C4-2B (cell line): ENCODE data around the gene UBE2Z.

ENCODE experiments used
- H3K27ac ChIP-seq: fragments of 450-650 bp; 2 replicates; pipeline ENCODE4 v1.5.1; 2017
- CTCF ChIP-seq: fragments of 450-650 bp; conservative IDR thresholded peaks from 2 replicates; pipeline ENCODE4 v1.5.1; 2017; ENCODE audit warnings: mild to moderate bottlenecking
- ZFX ChIP-seq: fragments of 450-650 bp; IDR thresholded peaks from 2 replicates; pipeline ENCODE4 v1.6.1; 2017

Gene UBE2Z

GRCh38 chr17:48873209-48873608 lies 35.0 kb upstream of the UBE2Z start:
- no peak overlapping the region for H3K27ac ChIP-seq
- TF ChIP-seq CTCF (no peak), ZFX (no peak)

- no peak overlapping the region for H3K27ac ChIP-seq
- TF ChIP-seq ZFX, result no peak
These were observed 34.3 kb upstream of the UBE2Z start for GRCh38 chr17:48873696-48874443.

DNA sequence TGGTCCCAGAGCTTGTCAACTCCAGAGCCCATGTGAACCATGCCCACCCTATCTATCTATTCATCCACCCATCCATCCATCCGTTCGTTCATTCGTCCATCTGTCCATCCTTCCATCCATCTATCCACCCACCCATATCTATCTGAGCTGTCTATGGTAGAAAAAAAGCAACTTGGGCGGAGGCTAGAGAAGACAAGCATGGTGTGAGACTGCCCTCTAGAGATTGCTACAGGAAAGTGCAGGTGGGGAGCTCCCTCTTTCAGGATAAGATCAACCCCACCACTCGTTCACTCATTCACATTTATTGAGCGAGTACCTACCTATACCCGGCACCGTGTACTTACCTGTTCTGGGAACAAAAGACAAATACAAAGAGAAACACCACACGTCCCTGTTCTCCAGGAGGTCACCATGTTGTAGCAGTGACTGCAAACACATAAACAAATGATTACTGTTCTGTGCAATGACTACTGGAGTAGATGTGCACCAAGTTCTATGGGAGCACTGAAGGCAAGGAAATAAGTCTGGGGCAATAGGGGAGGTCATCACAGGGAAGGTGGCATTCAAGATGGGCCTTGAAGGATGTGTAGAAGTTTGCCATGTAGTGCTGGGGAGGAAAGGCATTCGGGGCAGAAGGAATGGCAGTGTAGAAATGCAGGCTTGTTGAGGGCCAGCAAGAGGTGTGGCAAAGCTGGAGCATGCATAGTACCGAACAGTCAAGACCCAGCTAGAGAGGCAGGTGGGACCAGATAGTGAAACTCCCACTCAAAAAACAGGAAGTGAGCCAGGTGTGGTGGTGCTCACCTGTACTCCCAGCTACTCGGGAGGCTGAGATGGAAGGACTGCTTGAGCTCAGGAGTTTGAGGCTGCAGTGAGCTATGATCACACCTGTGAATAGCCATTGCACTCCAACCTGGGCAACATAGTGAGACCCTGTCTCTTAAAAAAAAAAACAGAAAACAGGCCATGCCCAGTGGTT lies 29.0 kb upstream of the UBE2Z start:
- peak; percentile 96 for TF ChIP-seq CTCF
- TF ChIP-seq ZFX, result no peak
- H3K27ac ChIP-seq, result no peak overlapping the region

DNA sequence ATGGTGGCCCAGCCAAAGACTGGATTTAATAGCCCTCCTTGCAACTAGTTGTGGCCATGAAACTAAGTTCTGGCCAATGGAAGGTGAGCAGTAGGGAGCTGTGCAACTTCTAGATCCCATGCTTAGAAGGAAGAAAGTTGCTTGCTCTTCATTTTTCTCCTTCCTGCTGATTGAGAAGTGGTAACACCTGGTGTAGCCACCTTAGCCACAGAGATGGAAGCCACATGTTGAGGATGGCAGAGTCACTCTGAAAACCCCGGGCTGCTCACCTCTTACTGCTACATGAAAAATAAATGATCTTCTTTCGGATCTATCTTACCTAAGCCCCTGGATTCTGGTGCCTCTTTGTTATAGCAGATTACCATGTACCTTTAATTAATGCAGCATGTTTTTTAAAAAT lies 25.9 kb upstream of the UBE2Z start:
- TF ChIP-seq ZFX (no peak), CTCF (no peak)
- no peak overlapping the region for H3K27ac ChIP-seq

- no peak overlapping the region for H3K27ac ChIP-seq
- TF ChIP-seq CTCF, result no peak
- no peak for TF ChIP-seq ZFX
These were observed 25.0 kb upstream of the UBE2Z start for GRCh38 chr17:48883171-48883570.

GRCh38 chr17:48890086-48890485 lies 18.1 kb upstream of the UBE2Z start:
- TF ChIP-seq CTCF (no peak), ZFX (no peak)
- no peak overlapping the region for H3K27ac ChIP-seq

- H3K27ac ChIP-seq, result peak overlapping the region; percentile 96
- TF ChIP-seq ZFX, result peak; percentile 10; the same call in 1 of the 2 replicates
- no peak for TF ChIP-seq CTCF
These were observed 15.1 kb upstream of the UBE2Z start for GRCh38 chr17:48892940-48893645.
